GM21423 (cell line): ENCODE results near the gene ALG1L2.
"Not testable (repeated sequence)": the region's sequence is repeated elsewhere in the genome, so short reads cannot be mapped to it uniquely, and the experiment has no call there.

Source experiments
- ATAC-seq: cut with Tn5 transposase; IDR thresholded peaks from one replicate; pipeline ENCODE4 v1.9.1; 2021; ENCODE audit warnings: mild to moderate bottlenecking, moderate library complexity; ENCODE audit not compliant: unreplicated experiment

The ALG1L2 gene, protein sequence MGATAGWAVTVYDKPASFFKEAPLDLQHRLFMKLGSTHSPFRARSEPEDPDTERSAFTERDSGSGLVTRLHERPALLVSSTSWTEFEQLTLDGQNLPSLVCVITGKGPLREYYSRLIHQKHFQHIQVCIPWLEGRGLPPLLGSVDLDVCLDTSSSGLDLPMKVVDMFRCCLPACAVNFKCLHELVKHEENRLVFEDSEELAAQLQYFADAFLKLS

DNA sequence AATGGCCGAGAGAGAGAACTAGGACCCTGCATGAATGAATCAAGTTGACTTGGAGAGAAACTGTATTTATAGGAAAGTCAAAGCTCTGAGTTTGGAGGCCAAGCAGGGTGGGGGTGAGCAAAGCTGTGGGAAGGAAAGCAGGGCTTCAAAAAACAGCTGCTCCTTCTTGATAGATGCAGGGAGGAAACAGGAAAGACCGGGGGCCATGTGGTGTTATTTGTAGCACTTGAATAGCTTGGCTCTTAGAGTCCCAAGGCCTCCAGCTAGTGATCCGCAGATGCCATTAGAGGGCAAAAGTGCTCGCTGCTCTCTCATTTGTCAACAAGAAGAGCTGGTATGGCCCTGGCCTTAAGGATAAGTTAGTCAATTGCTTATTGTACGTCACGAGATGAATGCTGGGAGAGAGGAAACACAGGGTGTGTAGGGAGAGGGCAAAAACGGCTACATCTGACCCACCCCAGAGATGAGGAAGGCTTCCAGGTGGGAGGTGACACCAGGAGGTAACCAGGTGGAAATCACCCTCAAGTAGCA is at the start of gene ALG1L2:
Gene ALG1L2 (plus strand): TSS at position 481 of the 531 bp plus-strand sequence. CDS start 186 bp downstream, outside the sequence.
- no peak for ATAC-seq

DNA sequence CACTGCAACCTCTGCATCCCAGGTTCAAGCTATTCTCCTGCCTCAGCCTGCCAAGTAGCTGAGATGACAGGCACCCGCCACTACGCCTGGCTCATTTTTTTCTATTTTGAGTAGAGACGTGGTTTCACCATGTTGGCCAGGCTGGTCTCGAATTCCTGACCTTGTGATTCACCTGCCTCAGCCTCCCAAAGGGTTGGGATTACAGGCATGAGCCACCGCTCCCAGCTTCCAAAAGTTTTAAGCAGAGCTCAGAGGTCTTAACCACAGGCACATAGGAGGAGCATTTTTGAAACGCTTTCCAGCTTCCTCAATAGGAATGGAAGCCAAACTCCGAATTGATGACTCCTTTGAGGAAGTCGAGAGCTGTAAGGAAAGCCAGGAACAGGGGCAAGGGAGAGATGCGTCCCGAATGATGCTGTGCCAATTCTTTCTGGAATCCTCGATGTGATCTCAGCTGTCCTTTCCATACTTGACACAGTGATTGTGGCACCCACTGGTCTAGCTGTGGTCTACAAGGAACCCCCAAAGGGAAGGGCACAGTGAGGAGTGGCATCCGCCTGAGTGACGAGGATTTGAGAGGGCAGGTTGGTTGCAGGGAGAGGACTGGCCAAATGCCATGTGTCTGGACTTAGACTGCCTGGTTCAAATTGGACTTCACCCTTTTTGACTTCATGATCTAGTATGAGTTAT is 44.4 kb upstream of the ALG1L2 start:
- not testable (repeated sequence) for ATAC-seq

DNA sequence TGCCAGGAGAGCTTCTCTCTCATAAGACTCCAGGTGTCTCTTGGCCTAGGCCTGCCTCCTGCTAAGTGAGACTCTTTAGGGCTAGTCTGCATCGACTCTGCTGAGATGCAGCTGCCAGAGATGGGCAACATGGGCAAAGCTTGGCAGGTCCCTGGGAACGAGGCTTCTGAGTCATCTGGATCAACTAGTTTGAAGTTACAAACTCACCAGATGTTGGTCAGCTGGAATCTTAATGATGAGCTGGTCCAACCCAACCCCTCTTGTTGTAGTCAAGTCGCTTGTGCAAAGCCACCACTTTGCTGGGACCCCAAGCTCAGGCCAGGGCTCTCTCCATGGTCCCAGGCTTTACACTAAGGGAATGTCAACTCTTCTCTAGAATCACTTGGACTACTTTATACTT is 38.9 kb upstream of the ALG1L2 start:
- not testable (repeated sequence) for ATAC-seq

DNA sequence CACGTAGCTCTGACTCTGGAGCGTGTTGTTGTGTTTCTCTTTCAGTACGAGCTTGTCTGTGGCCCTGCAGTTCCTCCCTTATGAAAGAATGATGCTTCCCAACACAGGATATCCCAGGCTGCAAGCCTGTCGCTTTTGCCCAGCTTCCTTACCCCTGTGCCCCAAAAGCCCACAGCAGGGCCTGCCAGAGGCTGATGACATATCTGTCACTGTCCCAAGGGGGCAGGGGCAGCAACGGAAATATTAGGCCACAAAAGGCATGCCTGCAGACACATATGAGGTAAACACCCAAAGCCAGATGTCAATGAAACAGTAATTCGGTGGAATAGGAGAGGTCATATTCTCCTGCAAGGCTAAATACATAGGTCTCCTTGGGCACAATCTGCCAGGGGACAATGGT is 38.0 kb upstream of the ALG1L2 start:
- not testable (repeated sequence) for ATAC-seq

DNA sequence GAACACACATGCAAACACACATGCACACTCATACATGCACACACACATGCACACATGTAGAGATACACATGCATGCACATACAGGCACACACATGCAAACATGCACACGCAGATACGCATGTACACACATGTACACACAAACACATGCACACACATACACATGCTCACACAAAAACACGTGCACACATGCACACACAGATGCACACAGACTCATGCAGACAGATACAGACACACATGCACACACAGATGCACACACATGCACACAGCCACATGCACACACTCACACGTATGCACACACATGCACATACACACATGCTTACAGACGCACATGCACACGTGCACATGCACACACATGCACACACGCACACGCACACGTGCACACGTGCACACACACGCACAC is 37.3 kb upstream of the ALG1L2 start:
- ATAC-seq: no peak

DNA sequence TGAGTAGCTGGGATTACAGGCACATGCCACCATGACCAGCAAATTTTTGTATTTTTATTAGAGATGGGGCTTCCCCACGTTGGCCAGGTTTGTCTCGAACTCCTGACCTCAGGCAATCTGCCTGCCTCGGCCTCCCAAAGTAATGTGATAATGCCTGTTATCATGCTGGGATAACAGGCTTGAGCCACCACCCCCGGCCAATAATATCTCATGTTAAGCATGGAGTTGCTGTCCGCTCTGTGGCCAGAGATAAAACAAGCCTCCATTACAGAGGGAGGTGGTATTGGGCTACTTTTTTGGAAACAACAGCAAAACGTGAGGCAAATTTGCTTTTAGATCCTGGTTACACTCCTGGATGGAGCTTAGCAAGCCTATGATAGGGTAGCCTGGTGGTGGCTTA is 32.9 kb upstream of the ALG1L2 start:
- ATAC-seq: no peak

DNA sequence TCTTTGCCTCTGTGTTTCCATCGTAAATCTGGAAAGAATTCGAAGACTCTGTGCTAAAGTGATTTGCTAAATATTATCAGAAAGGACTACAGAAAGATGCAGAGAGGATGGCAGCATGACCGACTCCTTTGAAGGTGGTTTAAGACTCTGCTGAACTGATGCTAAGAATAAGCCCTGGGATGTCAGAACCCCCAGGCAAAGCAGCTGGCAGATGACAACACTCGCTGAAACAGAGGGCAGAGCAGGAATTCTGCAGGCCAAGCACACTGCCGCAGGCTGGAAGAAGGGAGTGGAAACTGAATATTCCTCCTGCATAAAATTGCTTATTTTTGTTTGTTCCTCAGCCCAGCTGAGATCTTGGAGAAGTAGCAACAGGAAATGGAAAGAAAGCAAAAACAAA is 29.3 kb upstream of the ALG1L2 start:
- ATAC-seq: not testable (repeated sequence)

DNA sequence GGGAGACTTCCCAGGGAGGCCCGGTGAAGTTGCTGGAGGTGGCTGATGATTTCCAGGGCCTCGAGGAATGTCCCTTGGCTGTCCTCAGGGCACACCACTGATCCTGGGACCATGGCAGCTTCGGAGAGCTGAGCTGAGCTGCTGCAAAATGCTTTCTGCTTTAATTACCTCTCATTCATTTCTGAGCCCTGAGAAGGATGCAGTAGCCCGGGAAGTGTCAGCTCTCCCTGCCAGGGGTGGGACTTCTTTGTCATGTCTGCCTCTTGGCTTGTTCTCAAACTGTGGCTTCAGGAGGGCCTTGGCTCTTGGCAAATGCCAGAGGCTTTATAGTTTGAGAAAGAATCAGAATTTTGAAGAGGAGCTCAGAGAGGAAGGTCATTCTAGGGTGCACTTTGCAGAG is 28.7 kb upstream of the ALG1L2 start:
- not testable (repeated sequence) for ATAC-seq

DNA sequence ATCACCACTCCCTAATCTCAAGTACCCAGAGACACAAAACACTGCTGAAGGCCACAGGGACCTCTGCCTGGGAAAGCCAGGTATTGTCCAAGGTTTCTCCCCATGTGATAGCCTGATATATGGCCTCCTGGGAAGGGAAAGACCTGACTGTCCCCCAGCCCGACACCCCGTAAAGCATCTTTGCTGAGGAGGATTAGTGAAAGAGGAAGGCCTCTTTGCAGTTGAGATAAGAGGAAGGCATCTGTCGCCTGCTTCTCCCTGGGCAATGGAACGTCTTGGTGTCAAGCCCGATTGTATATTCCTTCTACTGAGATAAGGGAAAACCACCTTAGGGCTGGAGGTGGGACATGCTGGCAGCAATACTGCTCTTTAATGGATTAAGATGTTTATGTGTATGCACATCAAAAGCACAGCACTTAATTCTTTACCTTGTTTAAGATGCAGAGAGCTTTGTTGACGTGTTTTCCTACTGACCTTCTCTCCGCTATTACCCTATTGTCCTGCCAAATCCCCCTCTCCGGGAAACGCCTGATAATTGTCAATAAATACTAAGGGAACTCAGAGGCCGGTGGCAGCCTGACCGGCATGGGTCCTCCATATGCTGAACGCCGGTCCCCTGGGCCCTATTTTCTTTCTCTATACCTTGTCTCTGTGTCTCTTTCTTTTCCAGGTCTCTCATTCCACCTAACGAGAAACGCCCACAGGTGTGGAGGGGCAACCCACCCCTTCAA is 23.9 kb upstream of the ALG1L2 start:
- not testable (repeated sequence) for ATAC-seq

DNA sequence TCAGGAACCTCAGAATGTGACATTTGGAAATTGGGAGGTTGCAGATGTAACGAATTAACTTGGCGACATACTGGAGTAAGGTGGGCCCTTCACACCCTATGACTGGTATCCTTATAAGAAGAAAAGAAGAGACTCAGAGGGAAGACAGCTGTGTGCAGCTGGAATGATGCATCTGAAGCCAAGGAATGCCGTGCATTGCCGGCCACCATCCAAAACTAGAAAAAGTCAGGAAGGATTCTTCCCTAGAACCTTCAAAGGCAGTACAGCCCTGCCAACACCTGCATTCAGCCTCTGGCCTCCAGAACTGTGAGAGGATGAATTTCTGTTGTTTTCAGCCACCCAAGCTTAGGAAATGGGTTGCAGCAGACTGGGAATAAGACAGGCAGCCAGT is 23.4 kb upstream of the ALG1L2 start:
- ATAC-seq: not testable (repeated sequence)

DNA sequence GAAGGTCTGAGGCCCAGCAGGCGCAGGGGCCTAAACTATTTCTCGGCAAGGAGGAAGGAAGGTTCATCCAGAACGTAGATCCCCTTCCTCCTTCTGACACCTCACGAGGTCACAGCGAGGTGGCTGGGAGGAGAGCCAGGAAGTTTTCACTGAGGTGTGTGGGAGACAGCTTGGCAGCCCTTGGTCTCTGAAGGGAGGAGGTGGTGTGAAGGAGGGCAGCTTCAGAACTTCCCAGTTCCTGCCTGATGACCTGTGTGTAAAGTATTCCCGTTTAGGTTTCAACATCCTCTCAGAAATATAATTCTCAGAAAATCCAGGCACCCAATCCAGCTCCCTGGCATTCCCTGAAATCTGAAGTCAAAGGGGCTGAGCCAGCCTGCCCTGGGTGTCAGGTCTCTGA is 22.9 kb upstream of the ALG1L2 start:
- ATAC-seq: not testable (repeated sequence)

DNA sequence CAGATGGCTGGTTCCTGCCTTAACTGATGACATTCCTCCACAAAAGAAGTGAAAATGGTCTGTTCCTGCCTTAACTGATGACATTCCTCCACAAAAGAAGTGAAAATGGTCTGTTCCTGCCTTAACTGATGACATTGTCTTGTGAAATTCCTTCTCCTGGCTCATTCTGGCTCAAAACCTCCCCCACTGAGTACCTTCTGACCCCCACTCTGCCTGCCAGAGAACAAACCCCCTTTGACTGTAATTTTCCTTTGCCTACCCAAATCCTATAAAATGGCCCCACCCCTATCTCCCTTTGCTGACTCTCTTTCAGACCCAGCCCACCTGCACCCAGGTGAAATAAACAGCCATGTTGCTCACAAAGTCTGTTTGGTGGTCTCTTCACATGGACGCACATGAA is 22.5 kb upstream of the ALG1L2 start:
- ATAC-seq: not testable (repeated sequence)

DNA sequence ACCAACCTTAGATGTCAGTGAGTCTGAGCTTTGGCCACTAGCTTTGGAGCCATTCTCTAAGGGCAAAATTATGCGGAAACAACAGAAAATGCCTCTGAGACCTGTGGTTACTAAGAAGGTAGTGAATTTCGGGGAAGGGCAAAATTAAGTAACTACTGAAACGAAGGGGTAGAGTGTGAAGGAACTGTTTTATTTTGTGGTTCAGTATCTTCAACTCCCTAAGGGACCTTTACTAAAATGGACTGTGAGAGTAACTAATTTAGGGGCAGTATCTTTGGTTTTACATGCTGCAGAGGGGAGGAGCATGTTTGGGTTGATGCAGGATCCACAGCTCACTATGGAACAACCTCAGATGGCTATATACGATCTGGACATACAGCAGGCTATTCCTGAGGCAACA is 8.0 kb upstream of the ALG1L2 start:
- no peak for ATAC-seq

DNA sequence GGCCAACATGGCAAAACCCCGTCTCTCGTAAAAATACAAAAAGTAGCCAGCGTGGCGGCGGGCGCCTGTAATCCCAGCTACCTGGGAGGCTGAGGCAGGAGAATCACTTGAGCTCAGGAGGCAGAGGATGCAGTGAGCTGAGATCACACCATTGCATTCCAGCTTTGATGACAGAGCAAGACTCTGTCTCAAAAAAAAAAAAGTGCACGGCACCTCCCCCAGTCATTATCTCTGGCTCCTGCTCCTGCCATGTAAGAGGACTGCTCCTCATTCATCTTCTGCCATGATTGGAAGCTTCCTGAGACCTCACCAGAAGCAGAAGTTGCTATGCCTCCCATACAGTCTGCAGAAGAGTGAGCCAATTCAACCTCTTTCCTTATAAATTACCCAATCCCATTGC is 4.0 kb upstream of the ALG1L2 start:
- ATAC-seq: no peak

DNA sequence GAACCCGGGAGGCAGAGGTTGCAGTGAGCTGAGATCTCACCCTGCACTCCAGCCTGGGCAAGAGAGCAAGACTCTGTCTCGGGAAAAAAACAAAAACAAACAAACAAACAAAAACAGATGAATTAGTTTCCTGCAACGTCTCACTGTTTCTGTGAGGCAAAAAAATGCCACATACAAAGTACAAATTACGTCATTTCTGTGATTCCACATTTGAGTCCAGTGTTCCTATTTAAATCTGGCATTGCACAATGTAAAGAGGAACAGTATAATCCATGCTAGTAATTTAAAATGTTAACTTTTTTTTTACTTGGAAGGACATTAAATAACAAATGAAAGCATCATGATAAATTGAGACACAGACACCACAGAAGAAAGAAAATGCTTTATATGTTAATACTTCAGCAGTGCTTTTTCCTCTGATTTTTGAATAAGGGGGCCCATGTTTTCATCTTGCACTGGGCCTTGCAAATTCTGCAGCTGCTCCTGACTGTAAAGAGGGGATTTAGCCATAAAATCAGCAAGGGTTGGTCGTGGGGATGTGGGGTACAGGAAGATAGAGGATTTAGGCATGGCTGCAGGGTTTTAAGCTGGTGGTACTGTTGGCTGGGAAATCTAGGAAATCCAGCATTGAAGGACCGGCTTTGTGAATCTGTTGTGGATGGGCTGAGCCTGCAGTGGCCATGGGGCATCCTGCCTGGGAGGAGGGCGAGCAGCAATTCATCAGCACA is 1.9 kb downstream of the ALG1L2 start:
- not testable (repeated sequence) for ATAC-seq

DNA sequence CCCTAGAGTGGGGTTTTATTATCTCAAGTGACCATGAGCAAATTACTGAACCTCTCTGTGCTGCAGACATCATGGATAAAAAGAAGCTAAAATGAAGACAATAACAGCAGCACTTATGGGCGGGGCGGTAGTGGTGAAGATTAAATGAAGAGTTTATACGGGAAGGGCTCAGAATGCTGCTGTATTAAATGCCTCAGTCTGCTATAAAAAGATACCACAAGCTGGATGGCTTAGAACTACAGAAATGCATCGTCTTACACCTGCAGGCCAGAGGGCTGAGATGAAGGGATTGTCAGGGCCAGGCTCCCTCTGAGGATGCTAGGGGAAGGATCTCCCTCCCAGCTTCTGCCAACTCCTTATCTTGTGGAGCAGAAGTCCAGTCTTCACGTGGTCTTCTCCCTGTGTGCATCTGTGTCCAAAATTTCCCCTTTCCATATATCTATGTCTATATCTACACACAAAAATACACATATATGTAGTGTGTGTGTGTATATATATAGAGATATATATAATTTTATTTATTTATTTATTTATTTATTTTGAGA is 2.9 kb downstream of the ALG1L2 start:
- ATAC-seq: no peak

DNA sequence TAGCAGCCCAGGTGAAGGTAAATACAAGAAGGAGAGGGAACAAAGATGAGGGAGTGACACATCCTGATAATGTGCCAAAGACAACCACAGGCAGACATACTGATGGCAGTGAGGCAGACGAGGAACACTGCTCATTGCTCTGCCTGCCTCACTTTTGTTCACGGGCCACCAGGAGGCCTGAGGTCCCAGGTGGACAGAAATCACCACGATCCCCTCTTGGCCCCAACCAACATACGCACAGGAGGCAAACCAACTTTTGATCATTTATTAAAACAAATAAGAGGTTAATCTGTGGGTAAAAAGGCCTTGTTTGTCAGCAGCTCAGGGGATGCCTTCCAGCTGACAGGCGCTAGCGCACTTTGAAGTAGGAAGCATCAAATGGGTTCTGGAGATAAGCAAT is 4.2 kb downstream of the ALG1L2 start:
- no peak for ATAC-seq

DNA sequence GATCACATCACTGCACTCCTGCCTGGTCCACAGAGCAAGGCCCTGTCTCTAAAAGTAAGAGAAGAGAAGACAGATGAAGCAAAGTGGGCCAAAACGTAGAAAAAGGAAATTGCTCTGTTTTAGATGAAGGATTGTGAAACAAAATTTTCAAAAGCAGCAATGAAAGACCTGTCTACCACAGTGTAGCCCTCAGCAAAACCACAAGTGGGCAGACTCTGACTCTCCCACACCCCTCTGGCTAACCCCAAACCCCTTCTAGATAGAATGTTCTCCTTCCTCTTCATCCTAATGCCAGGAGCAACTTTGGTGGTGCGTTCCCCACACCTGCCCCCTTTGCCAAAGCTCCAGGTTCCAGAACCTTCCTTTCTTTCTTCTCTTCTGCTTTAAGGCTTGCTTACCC is 5.0 kb downstream of the ALG1L2 start:
- not testable (repeated sequence) for ATAC-seq

DNA sequence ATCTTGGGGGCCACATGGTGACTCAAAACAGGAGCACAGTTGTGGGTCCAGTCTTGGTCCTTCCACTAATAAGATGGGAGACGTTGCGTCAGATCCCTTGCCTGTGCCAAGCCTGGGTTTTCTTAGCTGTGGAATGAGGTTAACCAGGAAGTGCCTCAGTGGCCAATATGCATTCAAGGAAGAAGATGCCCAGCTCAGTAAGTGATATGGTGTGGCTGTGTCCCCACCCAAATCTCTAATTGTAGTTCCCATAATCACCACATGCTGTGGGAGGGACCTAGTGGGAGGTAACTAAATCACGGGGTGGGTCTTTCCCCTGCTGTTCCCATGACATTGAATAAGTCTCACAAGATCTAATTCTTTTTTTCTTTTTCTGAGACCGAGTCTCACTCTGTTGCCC is 6.4 kb downstream of the ALG1L2 start:
- no peak for ATAC-seq

DNA sequence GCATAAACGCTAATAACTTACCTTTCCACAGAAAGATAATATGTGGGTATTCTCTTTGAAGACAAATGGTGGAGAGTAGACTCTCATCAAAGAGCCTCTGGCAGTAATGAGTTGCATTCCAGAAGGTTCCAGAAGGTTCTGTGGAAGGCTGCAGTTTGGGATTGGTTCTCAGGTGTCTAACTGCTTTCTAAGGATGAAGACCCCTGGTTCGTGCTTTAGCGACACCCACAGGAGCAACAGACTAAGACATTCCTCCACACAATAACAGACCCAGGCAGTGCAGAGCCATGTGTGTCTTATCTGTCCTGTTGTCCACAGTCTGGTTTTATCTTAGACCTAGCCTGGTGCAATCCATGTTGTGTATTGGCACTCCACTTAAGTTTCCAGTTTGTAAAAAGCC is 9.1 kb downstream of the ALG1L2 start:
- not testable (repeated sequence) for ATAC-seq

DNA sequence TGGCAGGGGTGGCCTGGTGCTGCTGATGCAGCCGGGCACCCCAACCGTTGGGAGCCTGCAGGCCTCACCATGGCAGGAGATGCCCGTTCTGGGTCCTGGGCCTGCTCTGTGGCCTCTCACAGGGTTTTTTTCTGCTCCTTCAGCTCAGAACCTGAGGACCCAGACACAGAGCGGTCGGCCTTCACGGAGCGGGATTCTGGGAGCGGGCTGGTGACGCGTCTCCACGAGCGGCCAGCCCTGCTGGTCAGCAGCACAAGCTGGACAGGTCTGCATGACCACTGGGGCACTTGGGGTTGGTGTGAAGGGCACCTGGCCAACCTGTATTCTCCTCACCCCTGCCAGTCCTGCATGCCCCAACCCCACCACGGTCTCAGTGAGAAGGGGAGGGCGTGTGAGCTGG is 10.3 kb downstream of the ALG1L2 start:
- no peak for ATAC-seq
